Measurements from ENCODE around the gene PLA2G15. TPM values are rescaled to one million over a fixed set of nuclear protein-coding genes. Genes with fewer than 3 reads are reported as not detected.

PLA2G15 gene
- total and polyA plus RNA-seq, 2 experiments from 2014 or later: 3.1 to 14.8 TPM

DNA sequence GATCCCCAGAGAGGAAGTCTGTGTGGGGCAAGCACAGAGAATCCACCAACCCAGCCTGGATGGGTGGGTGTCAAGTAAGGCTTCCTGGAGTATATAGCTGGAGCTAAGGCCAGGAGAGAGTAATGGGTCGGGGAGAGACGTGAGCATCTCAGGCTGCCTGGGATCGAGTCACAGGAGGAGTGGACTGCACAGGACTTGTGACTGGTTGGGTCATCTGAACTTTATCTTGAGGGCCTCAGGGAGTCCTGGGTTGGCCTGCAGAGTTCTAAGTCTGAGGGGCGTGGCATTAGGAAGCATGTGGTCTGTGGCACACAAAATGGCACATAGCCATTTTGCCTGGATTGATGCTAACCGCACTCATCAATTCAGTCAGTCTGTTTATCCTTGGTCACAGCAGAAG lies 1.5 kb downstream of the PLA2G15 start:
- Mint-ChIP-seq H3K36me3 (ENCODE audit: low read depth) (peaks cover 2% of the 10 kb centered on the region; the same call in 1 of the 3 replicates), H3K9me3 (no peaks in the 10 kb centered on the region), H3K4me3 (no peak overlapping the region), H3K27me3 (ENCODE audit: insufficient read depth, low read depth, poor library complexity) (peaks cover 27% of the 10 kb centered on the region), H3K4me1 (0 out of 3 replicates have a peak, but pooled peaks cover 4% of the 10 kb centered on the region), H3K27ac (no peak overlapping the region)
- H3K4me3 ChIP-seq: no peak overlapping the region
- no peaks in the 10 kb centered on the region for H3K36me3 ChIP-seq (ENCODE audit: insufficient read depth)
- H3K79me2 ChIP-seq (replicated peaks; ENCODE audit: insufficient read depth): no peaks in the 10 kb centered on the region
- H3K9me2 ChIP-seq (ENCODE audit: insufficient read depth): no peaks in the 10 kb centered on the region
- no peak for ATAC-seq
- no peak overlapping the region for H2AFZ ChIP-seq
- no peak for DNase-seq (ENCODE audit: low spot score)
- no peaks in the 10 kb centered on the region; the same call in 1 of the 2 replicates for H3K4me1 ChIP-seq (ENCODE audit: insufficient read depth)
- TF ChIP-seq STAT1 (IDR thresholded peaks at IDR 0.05; ENCODE audit: unreplicated experiment): no peak
- TF ChIP-seq ZNF114 (CRISPR knock-in tag; IDR thresholded peaks at IDR 0.05): no peak
- TF ChIP-seq, protein P1, sequence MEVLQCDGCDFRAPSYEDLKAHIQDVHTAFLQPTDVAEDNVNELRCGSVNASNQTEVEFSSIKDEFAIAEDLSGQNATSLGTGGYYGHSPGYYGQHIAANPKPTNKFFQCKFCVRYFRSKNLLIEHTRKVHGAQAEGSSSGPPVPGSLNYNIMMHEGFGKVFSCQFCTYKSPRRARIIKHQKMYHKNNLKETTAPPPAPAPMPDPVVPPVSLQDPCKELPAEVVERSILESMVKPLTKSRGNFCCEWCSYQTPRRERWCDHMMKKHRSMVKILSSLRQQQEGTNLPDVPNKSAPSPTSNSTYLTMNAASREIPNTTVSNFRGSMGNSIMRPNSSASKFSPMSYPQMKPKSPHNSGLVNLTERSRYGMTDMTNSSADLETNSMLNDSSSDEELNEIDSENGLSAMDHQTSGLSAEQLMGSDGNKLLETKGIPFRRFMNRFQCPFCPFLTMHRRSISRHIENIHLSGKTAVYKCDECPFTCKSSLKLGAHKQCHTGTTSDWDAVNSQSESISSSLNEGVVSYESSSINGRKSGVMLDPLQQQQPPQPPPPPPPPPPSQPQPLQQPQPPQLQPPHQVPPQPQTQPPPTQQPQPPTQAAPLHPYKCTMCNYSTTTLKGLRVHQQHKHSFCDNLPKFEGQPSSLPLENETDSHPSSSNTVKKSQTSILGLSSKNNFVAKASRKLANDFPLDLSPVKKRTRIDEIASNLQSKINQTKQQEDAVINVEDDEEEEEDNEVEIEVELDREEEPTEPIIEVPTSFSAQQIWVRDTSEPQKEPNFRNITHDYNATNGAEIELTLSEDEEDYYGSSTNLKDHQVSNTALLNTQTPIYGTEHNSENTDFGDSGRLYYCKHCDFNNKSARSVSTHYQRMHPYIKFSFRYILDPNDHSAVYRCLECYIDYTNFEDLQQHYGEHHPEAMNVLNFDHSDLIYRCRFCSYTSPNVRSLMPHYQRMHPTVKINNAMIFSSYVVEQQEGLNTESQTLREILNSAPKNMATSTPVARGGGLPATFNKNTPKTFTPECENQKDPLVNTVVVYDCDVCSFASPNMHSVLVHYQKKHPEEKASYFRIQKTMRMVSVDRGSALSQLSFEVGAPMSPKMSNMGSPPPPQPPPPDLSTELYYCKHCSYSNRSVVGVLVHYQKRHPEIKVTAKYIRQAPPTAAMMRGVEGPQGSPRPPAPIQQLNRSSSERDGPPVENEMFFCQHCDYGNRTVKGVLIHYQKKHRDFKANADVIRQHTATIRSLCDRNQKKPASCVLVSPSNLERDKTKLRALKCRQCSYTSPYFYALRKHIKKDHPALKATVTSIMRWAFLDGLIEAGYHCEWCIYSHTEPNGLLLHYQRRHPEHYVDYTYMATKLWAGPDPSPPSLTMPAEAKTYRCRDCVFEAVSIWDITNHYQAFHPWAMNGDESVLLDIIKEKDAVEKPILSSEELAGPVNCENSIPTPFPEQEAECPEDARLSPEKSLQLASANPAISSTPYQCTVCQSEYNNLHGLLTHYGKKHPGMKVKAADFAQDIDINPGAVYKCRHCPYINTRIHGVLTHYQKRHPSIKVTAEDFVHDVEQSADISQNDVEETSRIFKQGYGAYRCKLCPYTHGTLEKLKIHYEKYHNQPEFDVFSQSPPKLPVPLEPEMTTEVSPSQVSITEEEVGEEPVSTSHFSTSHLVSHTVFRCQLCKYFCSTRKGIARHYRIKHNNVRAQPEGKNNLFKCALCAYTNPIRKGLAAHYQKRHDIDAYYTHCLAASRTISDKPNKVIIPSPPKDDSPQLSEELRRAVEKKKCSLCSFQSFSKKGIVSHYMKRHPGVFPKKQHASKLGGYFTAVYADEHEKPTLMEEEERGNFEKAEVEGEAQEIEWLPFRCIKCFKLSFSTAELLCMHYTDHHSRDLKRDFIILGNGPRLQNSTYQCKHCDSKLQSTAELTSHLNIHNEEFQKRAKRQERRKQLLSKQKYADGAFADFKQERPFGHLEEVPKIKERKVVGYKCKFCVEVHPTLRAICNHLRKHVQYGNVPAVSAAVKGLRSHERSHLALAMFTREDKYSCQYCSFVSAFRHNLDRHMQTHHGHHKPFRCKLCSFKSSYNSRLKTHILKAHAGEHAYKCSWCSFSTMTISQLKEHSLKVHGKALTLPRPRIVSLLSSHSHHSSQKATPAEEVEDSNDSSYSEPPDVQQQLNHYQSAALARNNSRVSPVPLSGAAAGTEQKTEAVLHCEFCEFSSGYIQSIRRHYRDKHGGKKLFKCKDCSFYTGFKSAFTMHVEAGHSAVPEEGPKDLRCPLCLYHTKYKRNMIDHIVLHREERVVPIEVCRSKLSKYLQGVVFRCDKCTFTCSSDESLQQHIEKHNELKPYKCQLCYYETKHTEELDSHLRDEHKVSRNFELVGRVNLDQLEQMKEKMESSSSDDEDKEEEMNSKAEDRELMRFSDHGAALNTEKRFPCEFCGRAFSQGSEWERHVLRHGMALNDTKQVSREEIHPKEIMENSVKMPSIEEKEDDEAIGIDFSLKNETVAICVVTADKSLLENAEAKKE (CRISPR knock-in tag; IDR thresholded peaks at IDR 0.05): no peak
- TF ChIP-seq, protein P2, sequence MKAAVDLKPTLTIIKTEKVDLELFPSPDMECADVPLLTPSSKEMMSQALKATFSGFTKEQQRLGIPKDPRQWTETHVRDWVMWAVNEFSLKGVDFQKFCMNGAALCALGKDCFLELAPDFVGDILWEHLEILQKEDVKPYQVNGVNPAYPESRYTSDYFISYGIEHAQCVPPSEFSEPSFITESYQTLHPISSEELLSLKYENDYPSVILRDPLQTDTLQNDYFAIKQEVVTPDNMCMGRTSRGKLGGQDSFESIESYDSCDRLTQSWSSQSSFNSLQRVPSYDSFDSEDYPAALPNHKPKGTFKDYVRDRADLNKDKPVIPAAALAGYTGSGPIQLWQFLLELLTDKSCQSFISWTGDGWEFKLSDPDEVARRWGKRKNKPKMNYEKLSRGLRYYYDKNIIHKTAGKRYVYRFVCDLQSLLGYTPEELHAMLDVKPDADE (IDR thresholded peaks at IDR 0.05): no peak
- no peak for TF ChIP-seq JUNB (IDR thresholded peaks at IDR 0.05; ENCODE audit: unreplicated experiment)
- no peak for TF ChIP-seq ZNF331 (CRISPR knock-in tag; IDR thresholded peaks at IDR 0.05; ENCODE audit: low read depth)
- H3F3A ChIP-seq (replicated peaks; ENCODE audit: low read depth): no peaks in the 10 kb centered on the region
- H3K27me3 ChIP-seq (ENCODE audit: insufficient read depth): peaks cover 9% of the 10 kb centered on the region; the same call in 1 of the 2 replicates
- no peak overlapping the region for H3K27ac ChIP-seq (ENCODE audit: low read depth)
- H4K20me1 ChIP-seq (replicated peaks; ENCODE audit: insufficient read depth): no peaks in the 10 kb centered on the region
- no peak overlapping the region for H3K4me2 ChIP-seq

All from GM23338 (cell line).